ENCODE data around the gene MARCHF10. TPM values are rescaled to one million over a fixed set of nuclear protein-coding genes. Genes with fewer than 3 reads are reported as not detected.

Gene MARCHF10
- total RNA-seq, 1 experiment from 2014 or later, result not detected

DNA sequence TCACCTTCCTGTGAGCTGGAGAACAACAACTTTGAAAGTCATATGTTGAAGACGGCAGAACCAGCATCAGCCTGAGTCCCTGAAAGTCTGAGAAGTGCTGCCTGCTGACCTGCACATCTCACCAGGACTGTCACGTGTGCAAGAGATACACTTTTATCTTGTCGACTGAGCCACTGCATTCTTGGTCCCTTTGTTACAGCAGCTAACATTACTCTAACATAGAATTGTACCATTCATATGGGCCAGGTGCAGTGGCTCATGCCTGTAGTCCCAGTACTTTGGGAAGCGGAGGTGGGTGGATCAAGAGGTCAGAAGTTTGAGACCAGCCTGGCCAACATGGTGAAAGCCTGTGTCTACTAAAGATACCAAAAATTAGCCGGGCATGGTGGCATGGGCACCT is 40.1 kb downstream of the MARCHF10 start:
- H3K4me3 Mint-ChIP-seq (ENCODE audit: unreplicated experiment), result no peak overlapping the region
- H3K4me1 Mint-ChIP-seq (ENCODE audit: insufficient read depth, unreplicated experiment), result no peaks in the 10 kb centered on the region
- peaks cover 6% of the 10 kb centered on the region for H3K9me3 Mint-ChIP-seq (ENCODE audit: unreplicated experiment)
- ChIA-PET POLR2A (interaction anchor here (1.1 kb wide), 1 partner anchor 9 kb away, joined by 3 read pairs; no protein-coding TSS in a partner anchor), CTCF (interaction anchor here (0.6 kb wide), 2 partner anchors 34 to 1288 kb away, joined by 3 read pairs; no protein-coding TSS in a partner anchor)
- intact Hi-C loops (cut with micrococcal nuclease), result no loop called here
- DNase-seq (ENCODE audit: unreplicated experiment), result no peak
- BruUV-seq (replicated peaks), result no TSS peak
- peaks cover 10% of the 10 kb centered on the region for H3K36me3 Mint-ChIP-seq (ENCODE audit: insufficient read depth, unreplicated experiment)
- no peak overlapping the region for H3K27ac Mint-ChIP-seq (ENCODE audit: low read depth, unreplicated experiment)
- no peaks in the 10 kb centered on the region for H3K27me3 Mint-ChIP-seq (ENCODE audit: insufficient read depth, unreplicated experiment)
- no peak for TF ChIP-seq CTCF (IDR thresholded peaks at IDR 0.05; ENCODE audit: unreplicated experiment)

GRCh38 chr17:62765351-62765750 is 42.8 kb downstream of the MARCHF10 start:
- POLR2A ChIA-PET, result no interaction called here
- no TSS peak for BruUV-seq (replicated peaks)
- CTCF ChIA-PET, result no interaction called here
- TF ChIP-seq CTCF (IDR thresholded peaks at IDR 0.05; ENCODE audit: unreplicated experiment), result no peak
- Mint-ChIP-seq H3K27ac (ENCODE audit: low read depth, unreplicated experiment) (no peak overlapping the region), H3K27me3 (ENCODE audit: insufficient read depth, unreplicated experiment) (no peaks in the 10 kb centered on the region), H3K36me3 (ENCODE audit: insufficient read depth, unreplicated experiment) (peaks cover 10% of the 10 kb centered on the region), H3K4me1 (ENCODE audit: insufficient read depth, unreplicated experiment) (peaks cover 6% of the 10 kb centered on the region), H3K9me3 (ENCODE audit: unreplicated experiment) (no peaks in the 10 kb centered on the region), H3K4me3 (ENCODE audit: unreplicated experiment) (no peak overlapping the region)
- intact Hi-C loops (cut with micrococcal nuclease), result no loop called here
- no peak for DNase-seq (ENCODE audit: unreplicated experiment)

GRCh38 chr17:62763891-62764600 is 44.1 kb downstream of the MARCHF10 start:
- no peaks in the 10 kb centered on the region for H3K9me3 Mint-ChIP-seq (ENCODE audit: unreplicated experiment)
- H3K27ac Mint-ChIP-seq (ENCODE audit: low read depth, unreplicated experiment), result no peak overlapping the region
- no peak overlapping the region for H3K4me3 Mint-ChIP-seq (ENCODE audit: unreplicated experiment)
- intact Hi-C loops (cut with micrococcal nuclease), result no loop called here
- H3K36me3 Mint-ChIP-seq (ENCODE audit: insufficient read depth, unreplicated experiment), result peaks cover 4% of the 10 kb centered on the region
- no peaks in the 10 kb centered on the region for H3K27me3 Mint-ChIP-seq (ENCODE audit: insufficient read depth, unreplicated experiment)
- ChIA-PET POLR2A (interaction anchor here (2.4 kb wide), 1 partner anchor 15 kb away, joined by 13 read pairs; no protein-coding TSS in a partner anchor), CTCF (interaction anchor here (0.6 kb wide), 1 partner anchor 55 kb away, joined by 4 read pairs; no protein-coding TSS in a partner anchor)
- DNase-seq (ENCODE audit: unreplicated experiment), result no peak
- BruUV-seq (replicated peaks), result no TSS peak
- H3K4me1 Mint-ChIP-seq (ENCODE audit: insufficient read depth, unreplicated experiment), result peaks cover 6% of the 10 kb centered on the region
- no peak for TF ChIP-seq CTCF (IDR thresholded peaks at IDR 0.05; ENCODE audit: unreplicated experiment)

DNA sequence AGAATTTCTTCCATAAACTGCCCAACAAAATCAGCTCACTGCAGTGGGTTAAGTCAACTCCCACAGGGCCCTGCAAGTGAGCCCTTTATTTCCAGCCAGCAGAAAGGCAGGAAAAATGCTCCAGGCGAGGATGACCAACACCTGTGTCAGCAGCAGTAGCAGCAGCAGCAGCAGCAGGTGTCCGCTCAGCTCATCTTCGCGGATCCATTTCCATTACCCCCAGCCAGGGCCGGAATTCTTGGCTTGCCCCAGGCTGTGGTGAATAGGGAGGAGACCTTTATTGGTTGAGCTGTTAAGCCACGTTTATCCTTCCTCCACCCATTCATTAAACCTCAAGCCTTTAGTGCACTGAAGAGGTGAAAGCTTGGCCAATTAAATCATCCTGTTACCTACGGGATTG is 46.2 kb downstream of the MARCHF10 start:
- ChIA-PET POLR2A (interaction anchor here (0.6 to 2.4 kb wide), 4 partner anchors 17 to 80 kb away, joined by 3 to 13 read pairs (median 4); no protein-coding TSS in a partner anchor), CTCF (interaction anchor here (0.8 to 1.2 kb wide), 3 partner anchors 16 to 59 kb away, joined by 3 to 4 read pairs (median 3); no protein-coding TSS in a partner anchor)
- no TSS peak for BruUV-seq (replicated peaks)
- H3K4me3 Mint-ChIP-seq (ENCODE audit: unreplicated experiment), result no peak overlapping the region
- no peaks in the 10 kb centered on the region for H3K27me3 Mint-ChIP-seq (ENCODE audit: insufficient read depth, unreplicated experiment)
- H3K9me3 Mint-ChIP-seq (ENCODE audit: unreplicated experiment), result no peaks in the 10 kb centered on the region
- intact Hi-C loops (cut with micrococcal nuclease), result no loop called here
- no peak for TF ChIP-seq CTCF (IDR thresholded peaks at IDR 0.05; ENCODE audit: unreplicated experiment)
- H3K36me3 Mint-ChIP-seq (ENCODE audit: insufficient read depth, unreplicated experiment), result peaks cover 4% of the 10 kb centered on the region
- H3K4me1 Mint-ChIP-seq (ENCODE audit: insufficient read depth, unreplicated experiment), result peaks cover 6% of the 10 kb centered on the region
- peak; percentile 76 for DNase-seq (ENCODE audit: unreplicated experiment)
- no peak overlapping the region for H3K27ac Mint-ChIP-seq (ENCODE audit: low read depth, unreplicated experiment)
